ENCODE measurements around the gene IFI6.
"Not testable (repeated sequence)": the region's sequence is repeated elsewhere in the genome, so short reads cannot be mapped to it uniquely, and the experiment has no call there.

IFI6 gene

GRCh38 chr1:27633298-27633610 is 38.7 kb downstream of the IFI6 start:
- in situ Hi-C loops (cut with MboI; ENCODE audit: low sequenced_read_pairs), result no loop called here

GRCh38 chr1:27632387-27633297 is 39.4 kb downstream of the IFI6 start:
- in situ Hi-C loops (cut with MboI; ENCODE audit: low sequenced_read_pairs), result no loop called here

- in situ Hi-C loops (cut with MboI; ENCODE audit: low sequenced_read_pairs), result no loop called here
Observed at GRCh38 chr1:27630859-27631491, 41.0 kb downstream of the IFI6 start.

GRCh38 chr1:27628712-27629111 is 43.3 kb downstream of the IFI6 start:
- in situ Hi-C loops (cut with MboI; ENCODE audit: low sequenced_read_pairs), result no loop called here

GRCh38 chr1:27627733-27628132 is 44.3 kb downstream of the IFI6 start:
- in situ Hi-C loops (cut with MboI; ENCODE audit: low sequenced_read_pairs), result not testable (repeated sequence)

GRCh38 chr1:27627061-27627460 is 44.9 kb downstream of the IFI6 start:
- in situ Hi-C loops (cut with MboI; ENCODE audit: low sequenced_read_pairs), result no loop called here

GRCh38 chr1:27626031-27626935 is 45.7 kb downstream of the IFI6 start:
- in situ Hi-C loops (cut with MboI; ENCODE audit: low sequenced_read_pairs), result no loop called here

GRCh38 chr1:27624467-27625178 is 47.4 kb downstream of the IFI6 start:
- in situ Hi-C loops (cut with MboI; ENCODE audit: low sequenced_read_pairs), result loop anchor here (5.0 kb wide), 1 partner anchor 33 kb away; no protein-coding TSS in a partner anchor

- in situ Hi-C loops (cut with MboI; ENCODE audit: low sequenced_read_pairs), result loop anchor here (5.0 kb wide), 1 partner anchor 34 kb away; no protein-coding TSS in a partner anchor
Observed at GRCh38 chr1:27623327-27624212, 48.4 kb downstream of the IFI6 start.

- in situ Hi-C loops (cut with MboI; ENCODE audit: low sequenced_read_pairs), result loop anchor here (5.0 kb wide), 1 partner anchor 34 kb away; no protein-coding TSS in a partner anchor
Observed at GRCh38 chr1:27622828-27623227, 49.2 kb downstream of the IFI6 start.

GRCh38 chr1:27621051-27621920 is 50.7 kb downstream of the IFI6 start:
- in situ Hi-C loops (cut with MboI; ENCODE audit: low sequenced_read_pairs), result loop anchor here (5.0 kb wide), 1 partner anchor 36 kb away; no protein-coding TSS in a partner anchor

GRCh38 chr1:27619782-27620438 is 52.1 kb downstream of the IFI6 start:
- in situ Hi-C loops (cut with MboI; ENCODE audit: low sequenced_read_pairs), result loop anchor here (5.0 kb wide), 1 partner anchor 37 kb away; no protein-coding TSS in a partner anchor

- in situ Hi-C loops (cut with MboI; ENCODE audit: low sequenced_read_pairs), result no loop called here
Observed at GRCh38 chr1:27618341-27619082, 53.5 kb downstream of the IFI6 start.

- in situ Hi-C loops (cut with MboI; ENCODE audit: low sequenced_read_pairs), result no loop called here
Observed at GRCh38 chr1:27617420-27617819, 54.6 kb downstream of the IFI6 start.

- in situ Hi-C loops (cut with MboI; ENCODE audit: low sequenced_read_pairs), result no loop called here
Observed at GRCh38 chr1:27616441-27616840, 55.6 kb downstream of the IFI6 start.
